ENCODE data around the gene SFXN5.

DNA sequence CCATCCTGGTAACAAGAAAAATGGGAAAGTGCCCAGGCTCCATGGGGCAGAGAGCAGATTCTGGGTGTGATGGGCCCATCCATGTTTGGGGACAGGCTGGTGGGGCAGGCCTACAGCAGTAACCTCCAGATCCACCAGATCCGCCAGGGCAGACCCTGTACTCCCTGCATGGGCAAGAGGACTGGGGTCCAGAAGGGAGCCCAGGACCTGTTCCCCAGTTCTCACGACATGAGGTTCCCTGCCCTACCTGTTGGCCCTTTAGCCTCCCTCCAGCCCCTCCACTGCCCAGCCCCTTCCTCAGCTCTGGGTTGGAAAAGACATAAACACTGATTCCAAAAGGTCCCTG lies 115.5 kb downstream of the SFXN5 start:
- TF ChIP-seq, protein P1, sequence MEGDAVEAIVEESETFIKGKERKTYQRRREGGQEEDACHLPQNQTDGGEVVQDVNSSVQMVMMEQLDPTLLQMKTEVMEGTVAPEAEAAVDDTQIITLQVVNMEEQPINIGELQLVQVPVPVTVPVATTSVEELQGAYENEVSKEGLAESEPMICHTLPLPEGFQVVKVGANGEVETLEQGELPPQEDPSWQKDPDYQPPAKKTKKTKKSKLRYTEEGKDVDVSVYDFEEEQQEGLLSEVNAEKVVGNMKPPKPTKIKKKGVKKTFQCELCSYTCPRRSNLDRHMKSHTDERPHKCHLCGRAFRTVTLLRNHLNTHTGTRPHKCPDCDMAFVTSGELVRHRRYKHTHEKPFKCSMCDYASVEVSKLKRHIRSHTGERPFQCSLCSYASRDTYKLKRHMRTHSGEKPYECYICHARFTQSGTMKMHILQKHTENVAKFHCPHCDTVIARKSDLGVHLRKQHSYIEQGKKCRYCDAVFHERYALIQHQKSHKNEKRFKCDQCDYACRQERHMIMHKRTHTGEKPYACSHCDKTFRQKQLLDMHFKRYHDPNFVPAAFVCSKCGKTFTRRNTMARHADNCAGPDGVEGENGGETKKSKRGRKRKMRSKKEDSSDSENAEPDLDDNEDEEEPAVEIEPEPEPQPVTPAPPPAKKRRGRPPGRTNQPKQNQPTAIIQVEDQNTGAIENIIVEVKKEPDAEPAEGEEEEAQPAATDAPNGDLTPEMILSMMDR (IDR thresholded peaks at IDR 0.05), result no peak
- no peak for TF ChIP-seq POLR2A (IDR thresholded peaks at IDR 0.05)

All from testis (tissue), 2 donors.